NCI-H510A (cell line): ENCODE data around the gene BRICD5.

ENCODE experiments used
- DNase-seq: peaks from one replicate; lab custom pipeline; 2025; lab: John Stamatoyannopoulos, UW

The BRICD5 gene

DNA sequence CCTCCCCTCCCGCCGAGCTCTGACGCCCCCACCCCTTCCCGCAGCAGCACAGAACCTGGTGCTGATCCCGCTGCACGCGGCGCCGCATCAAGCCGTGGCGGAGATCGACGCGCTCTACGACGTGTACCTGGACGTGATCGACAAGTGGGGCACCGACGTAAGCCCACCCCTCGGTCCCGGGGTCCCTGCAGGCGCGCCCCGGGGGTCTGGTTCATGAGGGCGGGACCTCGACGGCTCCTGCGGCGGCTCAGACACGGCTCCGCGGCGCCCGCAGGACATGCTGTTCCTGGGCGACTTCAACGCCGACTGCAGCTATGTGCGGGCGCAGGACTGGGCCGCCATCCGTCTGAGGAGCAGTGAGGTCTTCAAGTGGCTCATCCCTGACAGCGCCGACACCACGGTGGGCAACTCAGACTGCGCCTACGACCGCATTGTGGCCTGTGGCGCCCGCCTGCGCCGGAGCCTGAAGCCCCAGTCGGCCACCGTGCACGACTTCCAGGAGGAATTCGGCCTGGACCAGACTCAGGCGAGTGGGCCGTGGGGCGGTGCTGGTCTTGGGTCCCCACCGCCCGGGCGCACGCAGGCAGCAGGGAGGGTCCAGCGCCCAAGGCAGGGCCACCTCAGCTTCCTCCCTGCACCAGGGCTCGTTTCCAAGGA is 27.0 kb upstream of the BRICD5 start:
- no peak for DNase-seq

GRCh38 chr16:2237102-2237482 is 26.4 kb upstream of the BRICD5 start:
- DNase-seq, result no peak

DNA sequence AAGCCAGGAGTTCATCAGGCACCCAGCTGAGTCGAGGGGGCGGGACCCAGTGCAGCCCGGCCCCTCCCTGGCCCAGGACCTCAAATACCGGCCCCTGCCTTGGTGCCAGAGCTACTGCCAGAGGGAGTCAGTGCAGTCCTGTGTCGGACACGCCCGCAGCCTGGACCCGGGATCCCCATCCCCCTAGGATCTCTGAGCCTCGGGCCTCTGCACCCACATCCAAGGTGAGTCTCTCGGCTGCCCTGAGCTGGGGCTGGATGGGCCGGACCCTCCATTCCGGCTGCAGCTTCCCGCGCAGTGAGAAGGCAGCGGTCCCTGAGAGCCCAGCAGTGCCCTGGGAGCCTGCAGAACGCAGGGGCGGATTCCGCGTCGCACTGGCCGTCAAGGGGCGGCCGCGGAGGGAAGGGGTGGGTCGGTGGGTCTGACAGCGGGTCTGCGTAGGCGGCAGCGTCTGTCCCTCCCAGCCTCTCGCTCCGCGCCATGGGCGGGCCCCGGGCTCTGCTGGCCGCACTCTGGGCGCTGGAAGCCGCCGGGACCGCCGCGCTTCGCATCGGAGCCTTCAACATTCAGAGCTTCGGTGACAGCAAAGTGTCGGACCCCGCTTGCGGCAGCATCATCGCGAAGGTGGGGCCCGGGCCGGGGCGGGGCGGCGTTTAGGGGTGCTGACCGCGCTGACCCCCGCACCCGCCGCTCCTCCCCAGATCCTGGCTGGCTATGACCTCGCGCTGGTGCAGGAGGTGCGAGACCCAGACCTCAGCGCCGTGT is 25.9 kb upstream of the BRICD5 start, which contains the start of gene DNASE1L2:
DNASE1L2 (plus strand) TSS at position 108 of the 765 bp plus-strand sequence; CDS start at position 481, 373 bp downstream.
- DNase-seq, result no peak

GRCh38 chr16:2235695-2236336 is 25.2 kb upstream of the BRICD5 start:
- DNase-seq, result no peak

DNA sequence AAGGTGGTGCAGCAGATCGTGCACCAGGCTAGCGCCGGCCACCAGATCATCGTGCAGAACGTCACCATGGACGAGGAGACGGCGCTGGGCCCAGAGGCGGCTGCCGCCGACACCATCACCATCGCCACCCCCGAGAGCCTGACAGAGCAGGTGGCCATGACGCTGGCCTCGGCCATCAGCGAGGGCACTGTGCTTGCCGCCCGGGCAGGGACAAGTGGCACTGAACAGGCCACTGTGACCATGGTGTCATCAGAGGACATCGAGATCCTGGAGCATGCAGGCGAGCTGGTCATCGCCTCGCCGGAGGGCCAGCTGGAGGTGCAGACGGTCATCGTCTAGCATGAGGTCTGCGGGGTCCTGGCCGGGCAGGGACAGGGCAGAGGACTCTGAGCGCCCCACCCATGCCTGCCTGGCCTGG is 24.6 kb upstream of the BRICD5 start:
- DNase-seq, result no peak

DNA sequence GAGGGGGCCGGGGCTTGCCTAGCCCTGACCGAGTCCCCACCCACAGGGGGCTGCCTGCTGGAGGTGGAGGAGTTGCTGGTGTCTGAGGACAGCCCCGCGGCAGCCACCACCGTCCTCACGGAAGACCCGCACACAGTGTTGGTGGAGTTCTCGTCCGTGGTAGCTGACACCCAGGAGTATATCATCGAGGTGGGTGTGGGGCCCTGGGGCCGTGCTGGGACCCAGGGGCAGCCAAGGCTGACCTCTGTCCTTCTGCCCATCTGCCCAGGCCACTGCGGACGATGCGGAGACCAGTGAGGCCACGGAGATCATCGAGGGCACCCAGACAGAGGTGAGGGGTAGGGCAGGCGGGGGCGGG is 24.1 kb upstream of the BRICD5 start:
- DNase-seq, result no peak

DNA sequence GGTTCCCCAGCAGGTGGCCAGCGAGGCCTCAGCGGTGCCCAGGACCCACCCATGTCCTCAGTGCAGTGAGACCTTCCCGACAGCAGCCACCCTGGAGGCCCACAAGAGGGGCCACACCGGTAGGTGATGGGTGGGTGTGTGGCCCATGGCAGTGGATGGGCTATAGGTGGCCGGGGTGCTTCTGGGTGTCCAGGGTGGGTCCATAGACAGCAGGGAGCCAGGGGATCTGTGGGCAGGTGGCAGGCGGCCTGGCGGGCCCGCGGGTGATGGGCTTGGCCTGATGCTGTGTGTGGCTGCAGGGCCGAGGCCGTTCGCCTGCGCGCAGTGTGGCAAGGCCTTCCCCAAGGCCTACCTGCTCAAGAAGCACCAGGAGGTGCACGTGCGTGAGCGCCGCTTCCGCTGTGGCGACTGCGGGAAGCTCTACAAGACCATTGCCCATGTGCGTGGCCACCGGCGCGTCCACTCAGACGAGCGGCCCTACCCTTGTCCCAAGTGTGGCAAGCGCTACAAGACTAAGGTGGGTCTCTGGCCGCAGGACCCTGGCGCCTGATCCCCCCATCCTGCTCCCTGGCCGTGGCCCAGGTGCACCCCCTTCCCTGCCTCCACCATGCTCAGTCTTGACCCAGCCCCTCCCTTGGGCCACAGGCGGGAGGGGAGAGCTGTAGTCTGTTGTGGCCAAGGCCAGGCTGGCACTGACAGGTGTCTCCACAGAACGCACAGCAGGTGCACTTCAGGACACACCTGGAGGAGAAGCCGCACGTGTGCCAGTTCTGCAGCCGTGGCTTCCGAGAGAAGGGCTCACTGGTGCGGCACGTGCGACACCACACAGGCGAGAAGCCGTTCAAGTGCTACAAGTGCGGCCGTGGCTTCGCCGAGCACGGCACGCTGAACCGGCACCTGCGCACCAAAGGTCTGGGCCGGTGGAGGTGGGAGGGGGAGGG is 23.5 kb upstream of the BRICD5 start:
- DNase-seq, result peak; percentile 90

- no peak for DNase-seq
These were observed 22.5 kb upstream of the BRICD5 start for GRCh38 chr16:2233046-2233775.

DNA sequence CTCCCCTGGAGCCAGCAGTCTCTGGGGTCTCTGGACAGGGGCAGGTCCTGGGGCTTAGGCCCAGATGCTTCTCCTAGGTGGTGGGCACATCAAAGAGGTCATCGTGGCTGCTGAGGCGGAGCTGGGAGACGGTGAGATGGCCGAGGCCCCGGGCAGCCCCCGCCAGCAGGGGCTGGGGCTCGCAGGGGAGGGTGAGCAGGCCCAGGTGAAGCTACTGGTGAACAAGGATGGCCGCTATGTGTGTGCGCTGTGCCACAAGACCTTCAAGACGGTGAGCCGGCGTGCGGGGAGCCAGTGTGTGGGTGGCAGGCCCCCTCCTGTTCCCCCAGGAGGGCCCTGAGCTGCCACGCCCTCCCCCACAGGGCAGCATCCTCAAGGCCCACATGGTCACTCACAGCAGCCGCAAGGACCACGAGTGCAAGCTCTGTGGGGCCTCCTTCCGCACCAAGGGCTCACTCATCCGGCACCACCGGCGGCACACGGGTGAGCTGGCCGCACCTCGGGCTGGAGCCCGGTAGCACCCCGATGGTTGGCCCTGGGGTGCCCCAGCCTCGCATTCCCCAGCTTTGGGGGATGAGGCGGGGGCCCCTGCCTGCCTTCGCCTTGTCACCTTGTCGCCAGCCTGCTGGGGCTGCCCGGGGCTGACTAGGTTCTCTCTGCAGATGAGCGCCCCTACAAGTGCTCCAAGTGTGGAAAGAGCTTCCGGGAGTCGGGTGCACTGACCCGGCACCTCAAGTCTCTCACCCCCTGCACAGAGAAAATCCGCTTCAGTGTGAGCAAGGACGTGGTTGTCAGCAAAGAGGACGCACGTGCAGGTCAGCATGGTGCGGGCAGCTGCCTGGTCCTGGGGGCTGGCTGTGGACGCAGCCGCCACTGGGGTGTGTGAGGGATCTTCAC is 21.7 kb upstream of the BRICD5 start:
- no peak for DNase-seq

DNA sequence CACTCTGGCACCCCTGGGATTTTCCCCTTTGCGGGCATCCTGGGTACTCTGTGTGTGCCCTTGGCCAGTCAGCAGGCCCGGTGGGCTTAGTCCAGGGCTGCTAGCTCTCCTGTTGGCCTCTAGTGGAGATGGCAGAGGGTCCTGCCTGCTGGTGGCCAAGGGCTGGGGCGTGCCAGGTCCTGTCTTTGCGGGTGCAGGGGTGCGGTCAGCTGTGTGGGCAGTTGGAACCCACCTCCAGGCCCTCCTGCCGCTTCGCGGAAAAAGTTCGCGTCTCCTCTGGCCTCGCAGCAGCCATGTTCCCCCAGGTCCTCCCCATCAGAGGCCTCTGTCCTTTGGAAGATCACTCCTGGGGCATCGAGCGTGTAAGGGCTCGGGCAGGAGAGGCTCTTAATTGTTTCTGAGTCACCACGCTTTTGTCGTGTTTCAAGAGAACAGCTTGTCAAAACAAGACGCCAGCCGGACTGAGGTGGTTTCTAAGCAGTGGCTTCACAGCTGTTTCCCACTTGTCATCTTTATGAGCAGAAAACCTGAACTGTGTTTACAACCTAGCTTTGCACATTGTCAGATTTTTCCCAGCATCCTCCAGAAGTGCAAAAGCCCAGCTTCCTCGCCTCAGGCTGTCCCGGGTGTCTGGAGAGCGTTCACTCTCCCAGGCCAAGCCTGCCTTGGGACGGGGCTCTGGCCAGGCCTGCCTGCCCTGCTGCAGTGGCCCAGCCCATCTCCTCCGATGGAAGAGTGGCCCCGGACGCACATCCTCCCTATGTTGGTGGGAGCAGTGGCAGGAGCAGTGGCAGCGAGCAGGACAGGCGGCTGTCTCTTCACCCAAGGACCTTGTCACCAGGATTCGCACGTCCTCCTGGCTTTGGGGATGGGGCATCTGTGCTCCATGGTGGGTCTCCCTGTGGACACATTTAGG is 20.6 kb upstream of the BRICD5 start:
- DNase-seq, result no peak

DNA sequence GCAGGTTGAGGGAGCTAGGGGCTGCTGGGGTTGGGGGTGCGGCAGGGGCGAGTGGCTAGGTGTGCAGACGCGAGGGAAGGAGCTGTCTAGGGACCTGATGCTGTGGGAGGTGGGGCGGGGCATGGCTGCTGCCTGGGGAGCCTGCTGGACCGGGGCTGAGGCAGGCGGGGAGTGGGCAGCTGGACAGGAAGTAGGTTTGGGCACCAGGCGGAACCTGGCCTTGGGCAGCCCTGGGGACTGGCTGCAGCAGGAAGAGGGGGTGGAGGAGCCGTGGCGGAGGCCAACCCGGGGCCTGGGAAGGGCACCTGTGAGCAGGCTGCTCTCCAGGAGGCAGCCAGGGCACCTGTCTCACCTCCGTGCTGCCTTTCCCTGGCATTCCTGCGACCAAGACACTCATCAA is 19.7 kb upstream of the BRICD5 start:
- no peak for DNase-seq

- DNase-seq, result no peak
These were observed 19.1 kb upstream of the BRICD5 start for GRCh38 chr16:2229632-2230250.

DNA sequence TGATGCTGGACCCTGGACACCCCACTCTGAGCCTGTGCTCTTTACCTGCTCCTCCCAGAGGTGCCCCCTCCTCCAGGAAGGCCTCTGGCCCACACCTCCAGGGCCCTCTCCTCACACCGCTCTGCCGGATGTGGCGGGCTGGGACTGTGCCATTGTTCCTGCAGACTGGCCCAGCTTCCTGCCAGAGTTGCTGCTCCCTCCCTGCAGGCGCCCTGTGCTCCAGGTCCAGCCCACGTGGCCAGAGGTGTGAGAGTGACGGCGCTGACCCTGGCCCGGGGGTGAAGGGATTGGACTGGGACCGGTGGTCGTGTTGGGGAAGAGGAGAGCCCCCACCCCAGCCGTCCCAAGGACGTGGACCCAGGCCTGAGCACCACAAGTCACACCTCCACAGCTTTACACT is 18.4 kb upstream of the BRICD5 start:
- no peak for DNase-seq

- DNase-seq, result no peak
These were observed 17.6 kb upstream of the BRICD5 start for GRCh38 chr16:2228161-2228824.

GRCh38 chr16:2226918-2227317 is 16.3 kb upstream of the BRICD5 start:
- DNase-seq, result no peak

GRCh38 chr16:2226245-2226793 is 15.7 kb upstream of the BRICD5 start:
- no peak for DNase-seq

- DNase-seq, result no peak
These were observed 13.4 kb upstream of the BRICD5 start for GRCh38 chr16:2223942-2224486.
